Upper lobe of left lung (tissue), 6 donors: ENCODE data around the gene TENM4. TPM values are rescaled to one million over a fixed set of nuclear protein-coding genes. Genes with fewer than 3 reads are reported as not detected.

Source experiments
- ATAC-seq, 2 donors: fragments of 200-7000 bp; cut with Tn5 transposase; one replicate each; pipeline ENCODE4 v1.9.1; 2022; ENCODE audit warnings: mild to moderate bottlenecking in 2 of 2, moderate library complexity in 2 of 2; ENCODE audit not compliant: low FRiP score in 2 of 2
- DNase-seq, 2 donors: peaks; one replicate each; pipeline ENCODE4 v3.0.0-alpha.2; 2019 to 2020
- H3K27ac ChIP-seq, 4 donors: fragments of 200-600 bp; sonication (generic); one replicate each; pipeline ENCODE4 v1.5.1; 2016 to 2019
- H3K27me3 ChIP-seq, 4 donors: fragments of 200-600 bp; sonication (generic); one replicate each; pipeline ENCODE4 v1.5.1; 2017 to 2019
- H3K36me3 ChIP-seq, 4 donors: fragments of 200-600 bp; sonication (generic); one replicate each; pipeline ENCODE4 v1.5.1; 2016 to 2019
- H3K4me1 ChIP-seq, 4 donors: fragments of 200-600 bp; sonication (generic); one replicate each; pipeline ENCODE4 v1.5.1; 2018 to 2019
- H3K4me3 ChIP-seq, 4 donors: fragments of 200-600 bp; sonication (generic); one replicate each; pipeline ENCODE4 v1.5.1; 2017 to 2019; ENCODE audit warnings: mild to moderate bottlenecking in 2 of 4, moderate library complexity in 1 of 4
- H3K9me3 ChIP-seq, 4 donors: fragments of 200-600 bp; sonication (generic); one replicate each; pipeline ENCODE4 v1.5.1; 2018 to 2019
- EP300 ChIP-seq, 4 donors: sonication (generic); formaldehyde crosslinking; IDR thresholded peaks; one replicate each; pipeline ENCODE4 v1.5.1; 2017; ENCODE audit warnings: antibody characterized with exemption in 4 of 4, control low read depth in 2 of 4
- POLR2A ChIP-seq, 4 donors: fragments of 450-650 bp; IDR thresholded peaks; one replicate each; pipeline ENCODE4 v1.5.1; 2016 to 2017; ENCODE audit warnings: antibody characterized with exemption in 4 of 4, mild to moderate bottlenecking in 2 of 4
- POLR2AphosphoS5 ChIP-seq, 2 donors: sonication (generic); formaldehyde crosslinking; IDR thresholded peaks; one replicate each; pipeline ENCODE4 v1.5.1; 2017; ENCODE audit warnings: antibody characterized with exemption in 2 of 2
- WGBS, 2 donors: methylation state at CpG; one replicate each; pipeline ENCODE4 v1.1.5; 2017 to 2018; 5-methylcytosine and 5-hydroxymethylcytosine counted together
- total RNA-seq, 6 donors: library from RNA; depleted of rRNA in 4 of 6; stranded (reverse); fragments of >200 nt in 4 of 6; gene quantifications; one replicate each; pipeline versions ENCODE4 v1.1.0 to v1.2.1, GENCODE V29; 2016 to 2021
- TF ChIP-seq, protein P1 (sequence below), 6 experiments: fragments of 450-650 bp in 4 of 6; fragments of 200-600 bp in 2 of 6; sonication (generic) in 2 of 6; IDR thresholded peaks; one replicate each; pipeline ENCODE4 v1.5.1; 2016 to 2019; ENCODE audit warnings: antibody characterized with exemption in 6 of 6
- donor health status: DM: no; HTN: no; CAD: no; lungs with moderate emphysema.
- donor health status: DM: no; HTN: yes; CAD: no; lungs with severe emphysema.

TENM4 gene
- total RNA-seq, 6 donors from 2014 or later: 0.11 to 20.0 (median 3.7) TPM

DNA sequence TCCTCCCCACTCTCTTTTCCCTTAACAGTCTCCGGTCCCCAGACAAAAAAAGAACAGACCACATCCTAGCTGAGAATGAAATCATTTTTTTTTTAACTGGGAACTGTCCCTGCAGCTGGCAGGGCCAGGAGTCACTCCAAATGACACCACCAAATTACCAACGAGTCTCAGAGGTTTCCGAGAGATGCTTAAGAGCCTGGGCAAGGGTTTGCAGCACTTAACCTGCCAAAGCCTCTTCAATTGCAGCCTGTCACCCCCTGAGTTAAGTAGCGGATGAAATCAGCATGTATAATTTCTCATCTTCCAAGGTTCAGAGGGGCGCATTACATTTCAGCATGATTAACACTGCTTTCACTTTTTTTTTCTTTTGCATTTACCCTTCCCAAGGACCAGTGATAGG lies 71.8 kb downstream of the TENM4 start:
- Histone ChIP-seq H3K36me3 (no peaks in the 10 kb centered on the region), H3K27me3 (no peaks in the 10 kb centered on the region), H3K4me1 (no peaks in the 10 kb centered on the region), H3K9me3 (no peaks in the 10 kb centered on the region), H3K27ac (no peak overlapping the region), H3K4me3 (no peak overlapping the region)
- DNase-seq (no peak), ATAC-seq (no peak)
- TF ChIP-seq POLR2A (IDR thresholded peaks at IDR 0.05): no peak
- TF ChIP-seq POLR2AphosphoS5 (IDR thresholded peaks at IDR 0.05): no peak
- no peak for TF ChIP-seq EP300 (IDR thresholded peaks at IDR 0.05)
- TF ChIP-seq, protein P1, sequence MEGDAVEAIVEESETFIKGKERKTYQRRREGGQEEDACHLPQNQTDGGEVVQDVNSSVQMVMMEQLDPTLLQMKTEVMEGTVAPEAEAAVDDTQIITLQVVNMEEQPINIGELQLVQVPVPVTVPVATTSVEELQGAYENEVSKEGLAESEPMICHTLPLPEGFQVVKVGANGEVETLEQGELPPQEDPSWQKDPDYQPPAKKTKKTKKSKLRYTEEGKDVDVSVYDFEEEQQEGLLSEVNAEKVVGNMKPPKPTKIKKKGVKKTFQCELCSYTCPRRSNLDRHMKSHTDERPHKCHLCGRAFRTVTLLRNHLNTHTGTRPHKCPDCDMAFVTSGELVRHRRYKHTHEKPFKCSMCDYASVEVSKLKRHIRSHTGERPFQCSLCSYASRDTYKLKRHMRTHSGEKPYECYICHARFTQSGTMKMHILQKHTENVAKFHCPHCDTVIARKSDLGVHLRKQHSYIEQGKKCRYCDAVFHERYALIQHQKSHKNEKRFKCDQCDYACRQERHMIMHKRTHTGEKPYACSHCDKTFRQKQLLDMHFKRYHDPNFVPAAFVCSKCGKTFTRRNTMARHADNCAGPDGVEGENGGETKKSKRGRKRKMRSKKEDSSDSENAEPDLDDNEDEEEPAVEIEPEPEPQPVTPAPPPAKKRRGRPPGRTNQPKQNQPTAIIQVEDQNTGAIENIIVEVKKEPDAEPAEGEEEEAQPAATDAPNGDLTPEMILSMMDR (IDR thresholded peaks at IDR 0.05): no peak
- WGBS, 2 donors: 75 to 81% methylated on average over 5 of the region's 5 CpGs

DNA sequence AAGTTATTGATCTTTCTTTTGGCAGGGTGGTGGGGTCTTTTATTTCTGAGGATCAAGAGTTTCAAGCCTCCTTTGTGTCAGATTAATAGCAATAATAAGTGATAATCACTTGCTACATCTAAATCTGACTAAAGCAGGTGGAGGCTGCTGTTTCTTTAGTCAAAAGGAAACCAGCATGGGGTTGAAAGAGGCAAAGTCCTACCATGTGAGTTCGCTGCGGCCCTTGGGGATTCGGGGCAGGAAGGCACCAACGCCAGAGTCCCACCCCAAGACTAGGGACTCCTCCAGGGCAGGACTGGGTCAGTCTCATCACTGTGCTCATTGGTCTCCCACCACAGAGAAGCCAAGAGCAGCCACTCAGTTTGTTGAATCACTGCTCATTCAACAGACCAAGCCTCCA lies 73.0 kb downstream of the TENM4 start:
- ATAC-seq: no peak
- WGBS, 2 donors: 80% methylated on average over 4 of the region's 4 CpGs

DNA sequence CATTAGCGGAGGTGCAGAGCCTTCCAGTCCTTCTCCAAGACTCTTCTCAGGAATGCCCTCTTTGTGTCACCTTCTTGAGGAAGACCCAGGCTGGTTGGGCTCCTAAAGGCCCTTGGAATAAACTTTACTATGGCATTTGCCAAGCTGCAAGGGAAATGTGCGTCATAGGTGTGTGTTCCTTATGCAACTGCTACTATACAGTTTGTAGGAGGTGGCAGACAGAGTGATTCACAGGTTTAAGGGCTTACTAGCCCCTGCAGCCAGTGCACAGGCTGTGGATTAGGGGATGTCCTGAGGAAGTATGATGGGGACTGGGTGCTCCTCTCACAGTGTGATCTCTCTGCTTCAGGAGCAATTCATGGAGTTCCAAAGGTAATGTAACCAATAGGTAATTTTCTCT lies 74.6 kb downstream of the TENM4 start:
- 100% methylated on average over 1 to 2 of the region's 2 CpGs for WGBS, 2 donors
- Histone ChIP-seq H3K9me3 (no peaks in the 10 kb centered on the region), H3K4me3 (no peak overlapping the region), H3K27me3 (no peaks in the 10 kb centered on the region), H3K4me1 (no peaks in the 10 kb centered on the region), H3K36me3 (no peaks in the 10 kb centered on the region), H3K27ac (no peak overlapping the region)
- ATAC-seq (no peak), DNase-seq (no peak)
- TF ChIP-seq POLR2AphosphoS5 (IDR thresholded peaks at IDR 0.05) (no peak), EP300 (IDR thresholded peaks at IDR 0.05) (no peak), POLR2A (IDR thresholded peaks at IDR 0.05) (no peak)
- TF ChIP-seq, protein P1 (IDR thresholded peaks at IDR 0.05): no peak

More for the DNA sequence above, 73.0 kb downstream of the TENM4 start:
- TF ChIP-seq POLR2A (IDR thresholded peaks at IDR 0.05) (no peak), EP300 (IDR thresholded peaks at IDR 0.05) (no peak), POLR2AphosphoS5 (IDR thresholded peaks at IDR 0.05) (no peak)
- TF ChIP-seq, protein P1 (IDR thresholded peaks at IDR 0.05): no peak
- DNase-seq: peak in 1 of 2 donors; percentile 6
- H3K27ac ChIP-seq: no peak overlapping the region
- no peak overlapping the region for H3K4me3 ChIP-seq
- no peaks in the 10 kb centered on the region for H3K27me3 ChIP-seq
- no peaks in the 10 kb centered on the region for H3K9me3 ChIP-seq
- no peaks in the 10 kb centered on the region for H3K4me1 ChIP-seq
- no peaks in the 10 kb centered on the region for H3K36me3 ChIP-seq

DNA sequence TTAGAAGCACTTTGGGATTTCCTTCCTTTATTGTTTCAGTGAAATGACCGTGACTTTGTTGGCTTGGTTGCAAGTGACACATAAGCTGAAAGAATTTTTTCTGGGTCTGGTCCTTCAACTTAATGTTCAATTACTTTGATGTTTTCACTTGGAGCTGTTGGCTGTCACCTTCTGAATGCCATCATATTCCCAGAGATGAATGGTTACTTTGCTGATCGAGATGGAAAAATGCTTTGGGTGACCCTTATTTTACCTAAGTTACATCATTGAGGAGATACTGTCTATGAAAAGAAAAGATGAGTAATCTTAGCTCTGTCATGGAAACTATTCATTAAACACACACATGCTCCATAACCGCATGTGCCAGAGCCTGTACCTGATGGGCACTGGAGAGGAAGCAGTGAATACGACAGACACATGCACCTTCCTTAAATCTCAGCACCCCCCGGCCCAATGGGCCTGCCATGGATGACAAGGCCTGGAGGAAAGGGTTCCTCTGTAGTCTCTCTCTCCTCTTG lies 76.9 kb downstream of the TENM4 start:
- TF ChIP-seq POLR2AphosphoS5 (IDR thresholded peaks at IDR 0.05) (no peak), EP300 (IDR thresholded peaks at IDR 0.05) (no peak), POLR2A (IDR thresholded peaks at IDR 0.05) (no peak)
- TF ChIP-seq, protein P1 (IDR thresholded peaks at IDR 0.05): no peak
- Histone ChIP-seq H3K4me3 (no peak overlapping the region), H3K27ac (no peak overlapping the region), H3K9me3 (no peaks in the 10 kb centered on the region), H3K36me3 (no peaks in the 10 kb centered on the region), H3K27me3 (no peaks in the 10 kb centered on the region), H3K4me1 (no peaks in the 10 kb centered on the region)
- no peak for DNase-seq
- no peak for ATAC-seq
- 87 to 88% methylated on average over 5 of the region's 5 CpGs for WGBS, 2 donors

DNA sequence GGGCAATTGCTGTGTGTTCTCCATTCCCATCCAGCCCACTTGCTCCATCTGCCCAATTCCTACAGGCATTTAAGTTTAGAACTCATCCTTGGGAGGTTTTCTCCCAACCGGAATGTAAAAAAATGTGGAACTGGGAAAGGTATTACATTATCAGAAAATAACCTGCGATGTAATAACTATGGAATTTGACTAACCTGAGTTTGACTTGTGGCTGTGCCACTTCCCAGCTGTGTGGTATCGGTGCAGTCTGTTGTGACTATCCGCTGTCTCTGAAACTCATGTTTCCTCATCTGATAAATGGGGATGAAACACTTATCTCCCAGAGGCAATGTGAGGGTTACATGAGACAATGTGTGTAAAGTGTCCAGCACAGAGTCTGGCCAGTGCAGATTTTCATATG lies 77.6 kb downstream of the TENM4 start:
- no peaks in the 10 kb centered on the region for H3K27me3 ChIP-seq
- no peak overlapping the region for H3K27ac ChIP-seq
- 80 to 91% methylated on average over 4 of the region's 4 CpGs for WGBS, 2 donors
- no peak for DNase-seq
- no peak overlapping the region for H3K4me3 ChIP-seq
- TF ChIP-seq, protein P1 (IDR thresholded peaks at IDR 0.05): no peak
- no peak for TF ChIP-seq POLR2A (IDR thresholded peaks at IDR 0.05)
- no peak for TF ChIP-seq POLR2AphosphoS5 (IDR thresholded peaks at IDR 0.05)
- TF ChIP-seq EP300 (IDR thresholded peaks at IDR 0.05): no peak
- no peaks in the 10 kb centered on the region for H3K4me1 ChIP-seq
- H3K9me3 ChIP-seq: no peaks in the 10 kb centered on the region
- no peaks in the 10 kb centered on the region for H3K36me3 ChIP-seq
- ATAC-seq: no peak
